SK-N-MC (cell line): Measurements from ENCODE around the gene UGT2B15.

Experiments used
- EZH2 ChIP-seq: fragments of 200-600 bp; sonication (generic); IDR thresholded peaks from one replicate; pipeline ENCODE4 v1.6.1; 2017; ENCODE audit warnings: antibody characterized with exemption
- FOXP2 ChIP-seq: optimal IDR thresholded peaks from 2 replicates; pipeline ENCODE3; 2011; ENCODE audit warnings: mild to moderate bottlenecking, moderate library complexity; ENCODE audit not compliant: insufficient read depth; ENCODE audit errors: extremely low read length, control extremely low read depth
- POLR2AphosphoS5 ChIP-seq: IDR thresholded peaks from 2 replicates; pipeline ENCODE4 v1.6.1; 2012; ENCODE audit warnings: mild to moderate bottlenecking, low read depth, low read length, borderline replicate concordance

DNA sequence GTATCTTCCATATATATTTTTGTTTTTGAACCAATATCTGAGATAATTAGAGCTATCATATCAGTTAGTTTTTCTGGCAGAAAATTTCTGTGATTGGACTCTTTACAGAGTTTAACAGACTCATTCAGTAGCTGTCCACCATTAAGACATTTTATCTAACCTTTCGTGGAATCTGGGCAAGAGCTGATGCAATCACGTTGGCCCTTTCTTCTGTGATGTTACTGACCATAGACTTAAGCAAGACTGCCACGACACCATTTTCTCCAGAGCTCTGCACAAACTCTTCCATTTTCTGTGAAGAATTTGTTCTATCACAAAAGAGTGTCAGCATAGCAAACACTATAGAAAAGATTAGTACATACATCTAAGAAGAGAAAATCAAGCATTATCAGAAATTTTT, 41.8 kb upstream of the UGT2B15 start:
- TF ChIP-seq EZH2 (no peak), FOXP2 (no peak), POLR2AphosphoS5 (no peak)
